ENCODE data around the gene CAPN3. TPM values are rescaled to one million over a fixed set of nuclear protein-coding genes. Genes with fewer than 3 reads are reported as not detected.

Gene CAPN3
- total and polyA plus RNA-seq, 2 donors (not counting 3 experiments of a cell fraction or from before 2014, with no cell fraction given) = 2.2 to 3.7 TPM

DNA sequence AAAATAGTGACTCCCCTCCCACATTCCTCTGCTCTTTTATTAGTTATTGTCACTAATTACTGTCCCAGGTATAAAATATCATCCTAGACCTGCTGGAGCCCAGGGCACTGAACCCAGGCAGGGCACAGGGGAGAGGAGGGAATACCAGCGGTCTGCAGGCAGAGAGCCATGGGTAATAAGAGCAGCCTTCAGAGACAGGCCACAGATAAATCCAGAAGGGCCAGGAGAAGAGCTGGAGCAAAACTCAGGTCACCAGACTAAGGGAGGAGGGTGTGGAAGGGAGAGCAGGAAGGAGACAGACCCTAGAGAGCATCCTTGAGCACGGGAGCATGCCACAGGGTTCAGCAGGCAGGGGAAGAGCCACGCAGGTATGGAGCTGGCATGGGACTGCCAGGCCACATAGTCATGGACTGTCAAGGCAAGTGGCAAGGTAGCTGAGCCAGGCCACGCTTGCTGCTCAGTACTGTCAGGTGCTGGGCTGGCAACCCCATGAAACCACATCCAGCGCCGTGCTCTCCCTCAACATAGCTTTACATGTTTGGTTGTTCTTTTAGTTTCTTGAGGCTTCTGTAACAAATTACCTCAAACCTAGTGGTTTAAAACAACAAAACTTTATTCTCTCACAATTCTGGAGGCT is 15.6 kb upstream of the CAPN3 start:
- TF ChIP-seq JUN (IDR thresholded peaks at IDR 0.05; ENCODE audit: borderline replicate concordance, insufficient read depth, insufficient read length, low read depth) = no peak
- TF ChIP-seq, protein P1, sequence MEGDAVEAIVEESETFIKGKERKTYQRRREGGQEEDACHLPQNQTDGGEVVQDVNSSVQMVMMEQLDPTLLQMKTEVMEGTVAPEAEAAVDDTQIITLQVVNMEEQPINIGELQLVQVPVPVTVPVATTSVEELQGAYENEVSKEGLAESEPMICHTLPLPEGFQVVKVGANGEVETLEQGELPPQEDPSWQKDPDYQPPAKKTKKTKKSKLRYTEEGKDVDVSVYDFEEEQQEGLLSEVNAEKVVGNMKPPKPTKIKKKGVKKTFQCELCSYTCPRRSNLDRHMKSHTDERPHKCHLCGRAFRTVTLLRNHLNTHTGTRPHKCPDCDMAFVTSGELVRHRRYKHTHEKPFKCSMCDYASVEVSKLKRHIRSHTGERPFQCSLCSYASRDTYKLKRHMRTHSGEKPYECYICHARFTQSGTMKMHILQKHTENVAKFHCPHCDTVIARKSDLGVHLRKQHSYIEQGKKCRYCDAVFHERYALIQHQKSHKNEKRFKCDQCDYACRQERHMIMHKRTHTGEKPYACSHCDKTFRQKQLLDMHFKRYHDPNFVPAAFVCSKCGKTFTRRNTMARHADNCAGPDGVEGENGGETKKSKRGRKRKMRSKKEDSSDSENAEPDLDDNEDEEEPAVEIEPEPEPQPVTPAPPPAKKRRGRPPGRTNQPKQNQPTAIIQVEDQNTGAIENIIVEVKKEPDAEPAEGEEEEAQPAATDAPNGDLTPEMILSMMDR (IDR thresholded peaks at IDR 0.05; ENCODE audit: extremely low read depth in 1 of 2, insufficient read depth in 1 of 2, low read depth in 1 of 2, low read length in 2 of 2) = no peak
- TF ChIP-seq EZH2 (IDR thresholded peaks at IDR 0.05; ENCODE audit: borderline replicate concordance, low read depth, low read length, severe bottlenecking) = no peak
- TF ChIP-seq FOS (IDR thresholded peaks at IDR 0.05; ENCODE audit: borderline replicate concordance, insufficient read depth, low read length) = no peak
- no peak for TF ChIP-seq POLR2A (IDR thresholded peaks at IDR 0.05; ENCODE audit: low read depth, low read length)
- no peak for TF ChIP-seq POLR2AphosphoS5 (IDR thresholded peaks at IDR 0.05; ENCODE audit: insufficient read depth, low read depth, low read length)
- TF ChIP-seq, protein P2, sequence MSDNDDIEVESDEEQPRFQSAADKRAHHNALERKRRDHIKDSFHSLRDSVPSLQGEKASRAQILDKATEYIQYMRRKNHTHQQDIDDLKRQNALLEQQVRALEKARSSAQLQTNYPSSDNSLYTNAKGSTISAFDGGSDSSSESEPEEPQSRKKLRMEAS (IDR thresholded peaks at IDR 0.05; ENCODE audit: insufficient read depth, insufficient read length) = no peak
- no peak for TF ChIP-seq MYC (IDR thresholded peaks at IDR 0.05; ENCODE audit: low read depth, low read length)
- no peak for TF ChIP-seq GATA2 (IDR thresholded peaks at IDR 0.05; ENCODE audit: insufficient read depth, insufficient read length, low read depth, low read length)
- Histone ChIP-seq H4K20me1 (replicated peaks; ENCODE audit: control insufficient read depth, extremely low read depth, insufficient read depth, low read length) (no peaks in the 10 kb centered on the region), H3K79me2 (ENCODE audit: control insufficient read depth, insufficient read depth, low read length) (no peaks in the 10 kb centered on the region), H3K4me3 (replicated peaks in 1 of 3; ENCODE audit: insufficient read depth in 1 of 3, low read depth in 1 of 3, low read length in 3 of 3) (no peak overlapping the region), H3K9me3 (replicated peaks; ENCODE audit: control insufficient read depth, insufficient read depth, low read length) (no peaks in the 10 kb centered on the region), H3K36me3 (ENCODE audit: control insufficient read depth in 2 of 2, extremely low read depth in 1 of 2, insufficient read depth in 2 of 2, low read length in 2 of 2) (no peaks in the 10 kb centered on the region), H3K27me3 (ENCODE audit: control insufficient read depth in 2 of 2, insufficient read depth in 2 of 2, low read length in 2 of 2) (no peaks in the 10 kb centered on the region), H3K9me1 (replicated peaks; ENCODE audit: control insufficient read depth, extremely low read depth, insufficient read depth, low read length) (no peaks in the 10 kb centered on the region), H3K4me2 (ENCODE audit: insufficient read depth, low read length) (no peak overlapping the region), H2AFZ (ENCODE audit: low read depth, low read length) (no peak overlapping the region), H3K9ac (replicated peaks; ENCODE audit: extremely low read depth, insufficient read depth, low read length) (no peak overlapping the region), H3K4me1 (ENCODE audit: control insufficient read depth, extremely low read depth, insufficient read depth, low read length) (no peaks in the 10 kb centered on the region), H3K27ac (ENCODE audit: insufficient read depth, low read depth, low read length) (no peak overlapping the region)
- no TSS peak for BruUV-seq (replicated peaks)
- CTCF ChIA-PET = no interaction called here
- DNase-seq (ENCODE audit: low read depth, low spot score) (no peak), FAIRE-seq (no peak)
- intact Hi-C loops (cut with micrococcal nuclease) = no loop called here
- POLR2A ChIA-PET = no interaction called here
- dilution Hi-C loops (cut with MboI; ENCODE audit: extremely low pct_ligation_motif_present, low sequenced_read_pairs) = no loop called here

Data from endothelial cell of umbilical vein (primary cell).